Panc1 (cell line): Measurements from ENCODE around the gene FSTL4.

ENCODE experiments used
- CTCF ChIP-seq: fragments of 450-650 bp; IDR thresholded peaks from 2 replicates; pipeline ENCODE4 v1.5.1; 2017; ENCODE audit warnings: mild to moderate bottlenecking
- POLR2AphosphoS5 ChIP-seq: IDR thresholded peaks from 2 replicates; pipeline ENCODE4 v1.6.1; 2012; ENCODE audit warnings: mild to moderate bottlenecking, low read depth, low read length, moderate library complexity
- REST ChIP-seq, 2 experiments: IDR thresholded peaks; 2 replicates each; pipeline ENCODE4 v1.6.1; 2011 to 2012; ENCODE audit warnings: low read depth in 2 of 2, control low read depth in 1 of 2, low read length in 1 of 2, mild to moderate bottlenecking in 1 of 2, moderate library complexity in 1 of 2; ENCODE audit not compliant: insufficient read depth in 1 of 2
- SIN3A ChIP-seq: IDR thresholded peaks from 2 replicates; pipeline ENCODE4 v1.6.1; 2012; ENCODE audit warnings: low read depth, mild to moderate bottlenecking, low read length, moderate library complexity, borderline replicate concordance; ENCODE audit not compliant: insufficient read depth
- TCF7L2 ChIP-seq: IDR thresholded peaks from 2 replicates; pipeline ENCODE4 v1.6.1; 2011; ENCODE audit warnings: mild to moderate bottlenecking, low read depth, low read length, inconsistent platforms

- TF ChIP-seq CTCF (no peak), REST (IDR thresholded peaks at IDR 0.05; ENCODE audit: insufficient read depth in 1 of 2, low read depth in 2 of 2, low read length in 1 of 2) (no peak), TCF7L2 (no peak), POLR2AphosphoS5 (no peak), SIN3A (no peak)
These were observed 30.4 kb downstream of the FSTL4 start for GRCh38 chr5:133581918-133582317.
